Forelimb muscle (tissue), 1 donor: Measurements from ENCODE around the gene GMDS. TPM values are rescaled to one million over a fixed set of nuclear protein-coding genes. Genes with fewer than 3 reads are reported as not detected.

Experiments
- DNase-seq: peaks from one replicate; pipeline ENCODE4 v3.0.0-alpha.2; 2013; ENCODE audit warnings: low read depth
- polyA plus RNA-seq: library from polyadenylated mRNA; unstranded; fragments of 120-200 nt; gene quantifications from one replicate; pipeline ENCODE4 v1.2.1, GENCODE V29; 2013; ENCODE audit not compliant: insufficient read length

Gene GMDS
- polyA plus RNA-seq, 1 donor = 10.4 TPM

DNA sequence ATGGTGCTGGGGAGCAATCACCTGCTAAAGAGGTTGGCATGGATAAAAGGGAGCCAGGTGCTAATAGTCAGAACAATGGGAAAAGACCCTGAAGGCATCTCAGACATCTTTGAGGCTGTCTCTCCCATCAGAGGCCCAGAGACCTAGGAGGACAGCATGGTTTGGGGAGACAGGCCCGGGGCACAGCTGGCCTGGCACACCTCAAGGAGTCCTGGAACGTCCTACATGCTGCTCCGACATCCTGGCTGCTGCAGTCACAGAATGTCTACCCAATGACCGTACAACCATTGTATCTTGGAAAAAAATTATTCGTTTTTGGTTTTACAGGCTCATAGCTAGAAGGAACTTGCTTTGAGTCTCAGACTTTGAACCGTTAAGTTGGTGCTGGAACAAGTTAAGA lies 4.4 kb downstream of the GMDS start:
- no peak for DNase-seq

DNA sequence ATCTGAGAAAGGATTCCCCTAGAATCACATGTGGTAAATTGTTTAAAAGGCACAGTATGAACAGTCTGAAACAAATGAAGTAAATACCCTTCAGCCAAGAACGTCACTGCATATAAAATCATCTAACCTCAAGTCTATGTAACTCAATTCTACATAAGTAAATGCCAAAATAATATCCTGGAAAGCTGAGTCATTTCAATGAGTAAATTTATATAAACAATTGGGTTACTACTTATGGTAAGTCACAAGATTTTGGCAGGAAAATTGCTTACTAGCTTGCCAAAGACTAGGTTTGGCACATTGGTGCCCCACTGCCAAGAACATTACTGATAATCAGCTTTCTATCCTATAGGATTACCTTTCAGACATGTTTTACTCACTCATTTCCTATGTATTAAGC lies 8.4 kb downstream of the GMDS start:
- DNase-seq = no peak

DNA sequence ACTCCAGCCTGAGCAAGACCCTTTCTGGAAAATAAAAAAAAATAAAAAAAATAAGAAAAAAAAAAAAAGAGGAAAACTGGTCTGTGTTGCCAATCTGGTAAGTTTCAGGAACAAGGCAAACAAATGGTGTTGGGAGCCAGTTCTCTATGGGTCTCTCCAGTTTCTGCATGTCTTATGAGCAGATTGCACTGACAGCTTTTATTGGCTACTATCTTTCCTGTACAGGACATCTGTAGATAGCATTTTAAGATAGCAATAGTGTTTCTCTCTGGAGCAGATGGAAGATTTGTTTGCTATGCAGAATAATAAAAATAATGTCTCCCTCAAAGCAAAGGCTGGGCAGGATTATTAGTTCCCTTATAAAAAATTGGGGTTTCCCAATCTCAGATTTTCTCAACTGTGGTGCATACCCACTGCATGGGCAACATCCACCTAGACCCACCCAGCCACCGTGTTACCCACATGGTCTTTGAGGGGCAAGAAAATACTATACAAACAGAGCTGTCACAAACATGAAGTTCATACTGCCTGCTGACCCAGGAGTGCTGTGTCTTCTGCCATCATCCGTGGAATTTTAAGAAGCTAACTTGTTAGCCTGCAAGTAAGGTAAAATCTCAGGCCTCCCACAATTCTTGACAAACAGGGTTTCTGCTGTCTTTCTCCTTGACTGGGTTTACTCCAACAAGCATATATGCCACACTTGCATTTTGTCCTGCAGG lies 9.5 kb downstream of the GMDS start:
- DNase-seq = no peak

- no peak for DNase-seq
These were observed 13.0 kb downstream of the GMDS start for GRCh38 chr6:2232445-2232844.

GRCh38 chr6:2231438-2231837 lies 14.0 kb downstream of the GMDS start:
- DNase-seq = no peak

DNA sequence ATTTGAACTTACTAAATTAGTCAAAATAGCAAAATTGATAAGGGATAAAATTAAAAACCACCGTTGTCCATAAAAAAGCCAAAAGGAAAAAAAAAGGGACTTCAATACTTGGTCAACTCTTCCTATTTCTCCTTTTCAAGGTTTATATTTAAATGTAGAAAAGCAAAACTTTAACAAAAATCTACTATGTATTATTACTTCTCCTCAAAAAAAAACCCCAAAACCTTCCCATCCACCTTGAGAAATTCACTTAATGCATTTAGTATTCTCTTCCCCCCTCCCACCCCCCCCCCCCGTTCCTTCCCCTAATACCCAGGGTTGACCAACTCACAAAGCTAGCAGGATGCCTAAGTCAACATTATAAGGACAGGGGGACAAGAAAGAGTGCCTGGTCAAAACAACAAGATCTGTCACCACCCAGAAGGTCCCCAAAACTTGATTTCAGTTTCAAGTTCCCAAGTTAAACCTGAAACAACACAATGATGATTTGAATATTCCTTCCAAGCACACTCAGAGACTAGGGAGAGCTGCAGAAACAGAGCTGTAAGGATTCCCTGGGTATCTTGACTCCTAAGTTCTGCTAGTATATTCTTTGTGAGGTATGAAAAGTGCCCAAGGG lies 14.6 kb downstream of the GMDS start:
- no peak for DNase-seq

GRCh38 chr6:2229742-2230141 lies 15.7 kb downstream of the GMDS start:
- no peak for DNase-seq

DNA sequence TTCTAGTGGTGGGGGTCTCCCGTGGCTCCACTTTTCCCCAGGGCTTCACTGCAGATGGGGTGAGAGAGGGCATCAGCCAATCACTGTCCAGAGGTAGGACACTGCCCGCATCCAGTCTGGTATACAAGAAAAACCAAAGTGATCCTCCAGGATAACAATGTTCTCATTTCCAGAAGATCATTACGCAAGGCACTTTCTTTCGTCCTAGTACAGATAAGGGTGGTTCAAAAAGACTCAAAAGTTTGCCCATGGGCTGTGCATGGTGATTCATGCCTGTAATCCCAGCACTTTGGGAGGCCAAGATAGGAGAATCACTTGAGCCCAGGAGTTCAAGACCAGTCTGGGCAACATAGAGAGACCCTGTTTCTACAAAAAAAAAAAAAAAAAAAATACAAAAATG lies 16.4 kb downstream of the GMDS start:
- DNase-seq = no peak

DNA sequence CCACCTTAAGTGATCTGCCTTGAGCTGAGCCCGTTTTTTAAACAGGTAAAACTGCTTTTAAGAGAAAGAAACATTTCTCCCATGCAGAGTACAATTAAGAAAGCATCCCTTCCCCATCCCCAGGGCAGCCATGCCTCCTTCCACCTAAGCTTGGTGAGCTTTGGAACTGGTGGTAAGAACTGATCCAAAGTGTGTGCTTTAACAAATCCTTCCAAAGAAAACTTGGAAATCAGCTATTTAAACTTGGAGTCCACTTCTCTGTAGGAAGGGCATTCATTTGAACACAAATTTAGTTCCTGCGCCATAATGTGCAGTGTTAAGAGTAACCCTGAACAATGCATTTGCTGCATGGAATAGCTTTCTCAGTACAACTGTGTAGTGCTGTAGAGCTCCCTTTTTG lies 17.0 kb downstream of the GMDS start:
- no peak for DNase-seq

DNA sequence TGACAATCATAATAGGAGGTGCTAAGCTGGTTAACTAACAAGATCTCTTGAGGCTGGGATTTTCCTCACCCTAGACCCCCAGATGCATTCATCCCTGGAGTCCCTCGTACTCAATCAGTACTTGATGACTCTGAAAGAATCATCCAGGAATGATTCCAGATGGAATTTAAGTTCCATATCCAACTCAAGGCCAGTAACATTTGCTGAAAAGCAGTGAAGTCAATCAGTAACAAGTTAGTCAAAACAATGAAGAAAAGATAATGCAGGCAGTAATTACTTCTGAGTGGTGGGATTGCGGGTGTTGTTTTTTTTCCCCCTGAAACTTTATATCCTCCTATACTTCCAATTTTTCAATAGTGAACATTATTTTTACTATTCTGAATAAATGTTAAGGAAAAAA lies 18.6 kb downstream of the GMDS start:
- DNase-seq = no peak

GRCh38 chr6:2225422-2226392 lies 19.7 kb downstream of the GMDS start:
- DNase-seq = no peak

DNA sequence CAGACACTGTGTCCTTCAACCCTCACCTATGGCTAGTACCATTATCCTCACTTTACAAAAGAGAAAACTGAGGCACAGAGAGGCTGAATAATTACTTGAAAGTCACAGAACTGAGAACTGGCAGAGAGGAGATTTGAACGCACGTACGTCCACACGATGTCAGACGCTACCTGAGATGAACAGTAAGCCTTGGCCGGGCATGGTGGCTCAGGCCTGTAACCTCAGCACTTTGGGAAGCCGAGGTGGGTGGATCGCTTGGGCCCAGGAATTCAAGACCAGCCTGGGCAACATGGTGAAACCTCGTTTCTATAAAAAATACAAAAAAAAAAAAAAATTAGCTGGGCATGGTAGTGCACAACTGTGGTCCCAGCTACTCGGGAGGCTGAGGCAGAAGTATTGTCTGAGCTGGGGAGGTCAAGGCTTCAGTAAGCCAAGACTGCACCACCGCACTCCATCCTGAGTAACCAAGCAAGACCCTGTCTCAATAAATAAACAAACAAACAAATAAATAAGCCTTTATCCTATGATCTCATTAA lies 20.5 kb downstream of the GMDS start:
- DNase-seq = no peak

- DNase-seq = no peak
These were observed 23.0 kb downstream of the GMDS start for GRCh38 chr6:2222275-2222842.

GRCh38 chr6:2221726-2222274 lies 23.6 kb downstream of the GMDS start:
- no peak for DNase-seq

DNA sequence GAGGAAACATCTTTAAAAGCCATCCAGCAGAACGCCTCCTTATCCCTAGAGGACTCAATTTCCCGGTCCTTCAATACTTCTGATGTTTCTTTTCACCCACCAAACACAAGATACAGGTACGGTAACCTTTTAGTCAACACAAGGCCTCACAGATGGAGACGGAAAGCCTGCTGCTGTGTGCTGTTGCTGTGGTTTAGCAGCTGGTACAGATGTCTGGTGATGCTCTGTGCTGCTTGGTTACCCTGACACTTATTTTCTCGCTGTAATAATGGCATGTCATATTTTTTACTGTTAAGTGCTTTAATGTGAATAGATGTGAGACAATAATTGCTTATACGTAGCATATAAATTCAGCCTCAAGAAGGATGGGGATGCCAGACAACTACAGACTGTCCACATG lies 25.3 kb downstream of the GMDS start:
- DNase-seq = no peak

- DNase-seq = no peak
These were observed 26.5 kb downstream of the GMDS start for GRCh38 chr6:2218866-2219265.

- DNase-seq = no peak
These were observed 28.5 kb downstream of the GMDS start for GRCh38 chr6:2216794-2217383.

DNA sequence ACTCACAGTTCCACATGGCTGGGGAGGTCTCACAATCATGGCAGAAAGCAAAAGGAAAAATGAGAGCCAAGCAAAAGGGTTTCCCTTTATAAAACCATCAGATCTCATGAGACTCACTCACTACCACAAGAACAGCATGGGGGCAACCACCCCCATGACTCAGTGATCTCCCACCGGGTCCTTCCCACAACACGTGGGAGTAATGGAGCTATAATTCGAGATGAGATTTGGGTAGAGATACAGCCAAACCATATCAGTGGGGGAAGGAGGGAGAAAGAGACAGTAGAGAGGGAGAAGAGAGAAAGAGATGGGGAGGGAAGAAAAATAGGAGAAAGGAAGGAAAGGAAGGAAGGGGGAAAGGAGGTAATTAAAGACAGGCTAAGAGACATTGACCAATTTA lies 30.1 kb downstream of the GMDS start:
- no peak for DNase-seq

GRCh38 chr6:2213086-2213485 lies 32.3 kb downstream of the GMDS start:
- no peak for DNase-seq

GRCh38 chr6:2209226-2209809 lies 36.1 kb downstream of the GMDS start:
- no peak for DNase-seq

GRCh38 chr6:2208468-2208867 lies 36.9 kb downstream of the GMDS start:
- DNase-seq = no peak
